Erythroblast (primary cell): ENCODE results near the gene RUNX3.

ENCODE experiments used
- GATA1 ChIP-seq: IDR thresholded peaks from 2 replicates; pipeline ENCODE4 v1.6.1; 2011; ENCODE audit warnings: low read depth, mild to moderate bottlenecking, control low read depth, low read length, moderate library complexity
- POLR2A ChIP-seq: IDR thresholded peaks from 2 replicates; pipeline ENCODE4 v1.6.1; 2011; ENCODE audit warnings: mild to moderate bottlenecking, low read length

- TF ChIP-seq POLR2A (no peak), GATA1 (no peak)
Observed at GRCh38 chr1:24850328-24850920, 79.7 kb downstream of the RUNX3 start.
